GM19025 (cell line): ENCODE measurements around the gene TTC32.

ENCODE experiments used
- ATAC-seq: cut with Tn5 transposase; IDR thresholded peaks from one replicate; pipeline ENCODE4 v1.9.1; 2021; ENCODE audit warnings: mild to moderate bottlenecking, low read depth, moderate library complexity; ENCODE audit not compliant: unreplicated experiment

Gene TTC32

GRCh38 chr2:19878268-19879046 is 23.3 kb downstream of the TTC32 start:
- ATAC-seq: no peak

- no peak for ATAC-seq
These were observed 25.0 kb downstream of the TTC32 start for GRCh38 chr2:19876751-19877150.

GRCh38 chr2:19875280-19875679 is 26.5 kb downstream of the TTC32 start:
- ATAC-seq: no peak

GRCh38 chr2:19874726-19875125 is 27.1 kb downstream of the TTC32 start:
- ATAC-seq: no peak

- no peak for ATAC-seq
These were observed 28.8 kb downstream of the TTC32 start for GRCh38 chr2:19873014-19873413.

GRCh38 chr2:19872302-19872701 is 29.5 kb downstream of the TTC32 start:
- ATAC-seq: no peak

GRCh38 chr2:19871836-19872235 is 29.9 kb downstream of the TTC32 start:
- ATAC-seq: no peak

GRCh38 chr2:19870792-19871191 is 31.0 kb downstream of the TTC32 start:
- ATAC-seq: no peak

GRCh38 chr2:19868701-19869580 is 32.8 kb downstream of the TTC32 start:
- peak; percentile 54 for ATAC-seq

GRCh38 chr2:19868224-19868623 is 33.6 kb downstream of the TTC32 start:
- ATAC-seq: no peak

GRCh38 chr2:19866771-19867170 is 35.0 kb downstream of the TTC32 start:
- no peak for ATAC-seq

- ATAC-seq: no peak
These were observed 36.6 kb downstream of the TTC32 start for GRCh38 chr2:19865151-19865550.

GRCh38 chr2:19864381-19864780 is 37.4 kb downstream of the TTC32 start:
- ATAC-seq: no peak

- ATAC-seq: peak; percentile 59
These were observed 38.3 kb downstream of the TTC32 start for GRCh38 chr2:19863303-19864041.

- no peak for ATAC-seq
These were observed 40.0 kb downstream of the TTC32 start for GRCh38 chr2:19861813-19862212.

GRCh38 chr2:19860022-19860421 is 41.8 kb downstream of the TTC32 start:
- ATAC-seq: no peak

GRCh38 chr2:19859565-19859964 is 42.2 kb downstream of the TTC32 start:
- no peak for ATAC-seq

- ATAC-seq: no peak
These were observed 44.0 kb downstream of the TTC32 start for GRCh38 chr2:19857806-19858205.

- ATAC-seq: no peak
These were observed 44.7 kb downstream of the TTC32 start for GRCh38 chr2:19857100-19857499.

GRCh38 chr2:19855542-19856431 is 46.0 kb downstream of the TTC32 start:
- no peak for ATAC-seq
